B cell (primary cell): Measurements from ENCODE around the gene ZNF428. TPM values are rescaled to one million over a fixed set of nuclear protein-coding genes. Genes with fewer than 3 reads are reported as not detected.

Source experiments
- ATAC-seq: fragments of 200-7000 bp; cut with Tn5 transposase; one replicate; pipeline ENCODE4 v1.10.0; 2021; ENCODE audit warnings: low read depth, mild to moderate bottlenecking, moderate number of reproducible peaks, moderate library complexity
- CTCF ChIA-PET: fragments of 350-600 bp; sonication (Branson Sonifier 250); formaldehyde crosslinking; loops from one replicate; lab custom pipeline; 2021; ENCODE audit warnings: antibody characterized with exemption, inconsistent platforms; lab: Charles Lee
- POLR2A ChIA-PET: fragments of 350-600 bp; sonication (Branson Sonifier 250); formaldehyde crosslinking; loops from one replicate; lab custom pipeline; 2021; ENCODE audit warnings: antibody characterized with exemption; lab: Charles Lee
- DNase-seq: peaks from one replicate; pipeline ENCODE4 v3.0.0; 2013
- H2AFZ ChIP-seq: 2 replicates; pipeline ENCODE4 v1.6.1; 2012; ENCODE audit warnings: mild to moderate bottlenecking, low read depth, low read length; ENCODE audit not compliant: insufficient read depth, poor library complexity, severe bottlenecking
- H3K27ac ChIP-seq, 2 donors: 1 replicate in 1 of 2; 2 replicates in 1 of 2; pipeline ENCODE4 v1.5.1; 2012 to 2013; ENCODE audit warnings: low read length in 2 of 2, mild to moderate bottlenecking in 2 of 2, moderate library complexity in 1 of 2
- H3K27me3 ChIP-seq, 4 experiments: fragments of 200-600 bp in 1 of 4; sonication (generic) in 1 of 4; replicated peaks in 1 of 4; 1 replicate in 2 of 4; 2 replicates in 2 of 4; pipeline versions ENCODE4 v1.6.1 to v1.7.0; 2013 to 2016; ENCODE audit warnings: low read length in 3 of 4, mild to moderate bottlenecking in 2 of 4, mixed read lengths in 1 of 4, moderate library complexity in 1 of 4; ENCODE audit not compliant: insufficient read depth in 4 of 4, control insufficient read depth in 3 of 4; ENCODE audit errors: control extremely low read depth in 1 of 4
- H3K36me3 ChIP-seq, 2 experiments: replicated peaks in 1 of 2; 1 replicate in 1 of 2; 2 replicates in 1 of 2; pipeline versions ENCODE4 v1.6.1 to v1.7.1; 2013; ENCODE audit warnings: low read length in 1 of 2; ENCODE audit not compliant: insufficient read depth in 2 of 2, control insufficient read depth in 1 of 2; ENCODE audit errors: control extremely low read depth in 1 of 2, extremely low read depth in 1 of 2
- H3K4me1 ChIP-seq, 2 donors: fragments of 200-600 bp in 1 of 2; sonication (generic) in 1 of 2; 1 replicate in 1 of 2; 2 replicates in 1 of 2; pipeline versions ENCODE4 v1.5.1 to v1.6.1; 2013 to 2017; ENCODE audit warnings: low read length in 2 of 2; ENCODE audit not compliant: control insufficient read depth in 2 of 2, insufficient read depth in 2 of 2
- H3K4me2 ChIP-seq: replicated peaks from 2 replicates; pipeline ENCODE3; 2012; ENCODE audit warnings: mild to moderate bottlenecking, low read depth, low read length; ENCODE audit not compliant: poor library complexity, severe bottlenecking
- H3K4me3 ChIP-seq, 5 experiments: fragments of 200-600 bp in 1 of 5; sonication (generic) in 1 of 5; 1 replicate in 3 of 5; 2 replicates in 2 of 5; pipeline versions ENCODE4 v1.5.1 to v1.7.0; 2011 to 2016; ENCODE audit warnings: low read length in 4 of 5, mild to moderate bottlenecking in 4 of 5, low read depth in 2 of 5, control low read depth in 1 of 5, moderate library complexity in 1 of 5; ENCODE audit not compliant: insufficient read depth in 1 of 5; ENCODE audit errors: control extremely low read depth in 1 of 5, extremely low read depth in 1 of 5
- H3K79me2 ChIP-seq: fragments of 200-600 bp; sonication (generic); one replicate; pipeline ENCODE4 v1.6.0; 2016; ENCODE audit warnings: low read length; ENCODE audit not compliant: control insufficient read depth, insufficient read depth
- H3K9ac ChIP-seq: fragments of 200-600 bp; sonication (generic); 2 replicates; pipeline ENCODE4 v1.6.1; 2017; ENCODE audit warnings: mild to moderate bottlenecking, low read length, moderate library complexity
- H3K9me3 ChIP-seq, 3 donors: one replicate each; pipeline versions ENCODE4 v1.6.1 to v1.7.1; 2013; ENCODE audit warnings: low read length in 2 of 3; ENCODE audit not compliant: control insufficient read depth in 2 of 3, insufficient read depth in 1 of 3; ENCODE audit errors: control extremely low read depth in 1 of 3
- H4K20me1 ChIP-seq: 2 replicates; pipeline ENCODE4 v1.6.0; 2012; ENCODE audit warnings: mild to moderate bottlenecking, low read length; ENCODE audit not compliant: insufficient read depth, control insufficient read depth, poor library complexity, severe bottlenecking
- H3K27ac Mint-ChIP-seq: one replicate; pipeline ENCODE4 v1.8.0; 2021; ENCODE audit warnings: mixed read lengths
- H3K27me3 Mint-ChIP-seq: one replicate; pipeline ENCODE4 v1.8.0; 2021; ENCODE audit warnings: mixed read lengths
- H3K4me1 Mint-ChIP-seq: one replicate; pipeline ENCODE4 v1.8.0; 2021; ENCODE audit warnings: mixed read lengths
- H3K4me3 Mint-ChIP-seq: one replicate; pipeline ENCODE4 v1.8.0; 2021; ENCODE audit warnings: mixed read lengths
- H3K9me3 Mint-ChIP-seq: one replicate; pipeline ENCODE4 v1.8.0; 2022; ENCODE audit warnings: mixed read lengths; ENCODE audit not compliant: insufficient read depth
- EZH2 ChIP-seq: IDR thresholded peaks from 2 replicates; pipeline ENCODE4 v1.6.1; 2012; ENCODE audit warnings: borderline replicate concordance, low read depth, mild to moderate bottlenecking, moderate library complexity, low read length; ENCODE audit not compliant: insufficient read depth, poor library complexity, severe bottlenecking
- WGBS: methylation state at CpG from one replicate; pipeline ENCODE4 v1.1.5; 2013; ENCODE audit warnings: missing lambda C conversion rate; ENCODE audit not compliant: insufficient coverage; 5-methylcytosine and 5-hydroxymethylcytosine counted together
- intact Hi-C: fragments of 100-400 bp; cut with micrococcal nuclease; formaldehyde crosslinking; loops from one replicate; pipeline ENCODE4 v1.10.0; 2022
- polyA plus RNA-seq: library from polyadenylated mRNA; depleted of rRNA; stranded (reverse); fragments of >200 nt; gene quantifications from 2 replicates; pipeline ENCODE4 v1.2.3, GENCODE V29; 2012
- total RNA-seq, 2 donors: library from RNA; stranded (reverse); fragments of 120-200 nt in 1 of 2; gene quantifications; 1 replicate in 1 of 2; 2 replicates in 1 of 2; pipeline versions ENCODE4 v1.2.3 to v1.2.4, GENCODE V29; 2013 to 2022
- TF ChIP-seq, protein P1 (sequence below): fragments of 200-600 bp; IDR thresholded peaks from one replicate; pipeline ENCODE4 v1.8.0; 2022; ENCODE audit warnings: antibody characterized with exemption, mild to moderate bottlenecking

The ZNF428 gene
- total and polyA plus RNA-seq, 2 donors (not counting 1 experiment from before 2014, with no cell fraction given), result 16.9 to 19.7 TPM

DNA sequence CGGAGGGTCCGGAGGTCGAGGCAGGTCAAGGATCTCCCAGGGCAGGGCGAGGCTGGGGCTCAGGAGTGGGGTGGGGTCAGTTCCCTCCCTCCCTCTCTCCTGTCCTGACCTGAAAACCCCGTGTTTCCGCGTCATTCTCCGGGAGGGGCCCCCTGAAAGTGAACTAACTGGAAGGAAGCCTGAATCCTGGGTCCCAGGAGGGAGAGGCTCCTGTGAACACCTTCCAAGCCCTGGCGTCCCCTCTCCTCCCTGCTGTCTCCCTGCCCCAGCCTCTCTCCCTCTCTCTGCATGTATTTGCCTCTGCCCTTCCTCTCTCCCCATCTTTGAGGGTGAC lies 21.0 kb upstream of the ZNF428 start:
- H2AFZ ChIP-seq, result peak overlapping the region; percentile 97
- H3K27me3 Mint-ChIP-seq, result peaks cover 31% of the 10 kb centered on the region
- 8% methylated on average over 4 of the region's 9 CpGs for WGBS

GRCh38 chr19:43639519-43640423 lies 20.3 kb upstream of the ZNF428 start, which contains the start of gene CADM4:
Gene CADM4 (minus strand): TSS chr19:43639850. CDS start chr19:43639790, 60 bp downstream.
- H3K36me3 ChIP-seq, result no peaks in the 10 kb centered on the region
- peak within 1 kb of the TSS in 4 of 5 experiments; percentile 40 to 62 (median 56) for H3K4me3 ChIP-seq
- Mint-ChIP-seq H3K9me3 (no peaks in the 10 kb centered on the region), H3K4me1 (peaks cover 25% of the 10 kb centered on the region), H3K27me3 (peaks cover 35% of the 10 kb centered on the region), H3K4me3 (peak within 1 kb of the TSS; percentile 80), H3K27ac (peak within 1 kb of the TSS; percentile 16)
- H4K20me1 ChIP-seq, result no peaks in the 10 kb centered on the region
- CTCF ChIA-PET, result no interaction called here
- intact Hi-C loops, result loop anchor here (2.0 kb wide), 1 partner anchor 21 kb away; the partner anchor contains the start of gene ZNF428
- peaks cover 0 to 50% (median 18%) of the 10 kb centered on the region in 4 experiments for H3K27me3 ChIP-seq
- H3K9me3 ChIP-seq, result no peaks in the 10 kb centered on the region
- peak; percentile 87 for ATAC-seq
- H3K9ac ChIP-seq, result peak within 1 kb of the TSS; percentile 68
- 2% methylated on average over 83 of the region's 110 CpGs for WGBS
- H3K4me1 ChIP-seq, result peaks cover 20 to 26% of the 10 kb centered on the region in 2 donors
- peak within 1 kb of the TSS; percentile 97 for H2AFZ ChIP-seq
- H3K79me2 ChIP-seq, result no peaks in the 10 kb centered on the region
- TF ChIP-seq EZH2, result no peak
- TF ChIP-seq, protein P1, sequence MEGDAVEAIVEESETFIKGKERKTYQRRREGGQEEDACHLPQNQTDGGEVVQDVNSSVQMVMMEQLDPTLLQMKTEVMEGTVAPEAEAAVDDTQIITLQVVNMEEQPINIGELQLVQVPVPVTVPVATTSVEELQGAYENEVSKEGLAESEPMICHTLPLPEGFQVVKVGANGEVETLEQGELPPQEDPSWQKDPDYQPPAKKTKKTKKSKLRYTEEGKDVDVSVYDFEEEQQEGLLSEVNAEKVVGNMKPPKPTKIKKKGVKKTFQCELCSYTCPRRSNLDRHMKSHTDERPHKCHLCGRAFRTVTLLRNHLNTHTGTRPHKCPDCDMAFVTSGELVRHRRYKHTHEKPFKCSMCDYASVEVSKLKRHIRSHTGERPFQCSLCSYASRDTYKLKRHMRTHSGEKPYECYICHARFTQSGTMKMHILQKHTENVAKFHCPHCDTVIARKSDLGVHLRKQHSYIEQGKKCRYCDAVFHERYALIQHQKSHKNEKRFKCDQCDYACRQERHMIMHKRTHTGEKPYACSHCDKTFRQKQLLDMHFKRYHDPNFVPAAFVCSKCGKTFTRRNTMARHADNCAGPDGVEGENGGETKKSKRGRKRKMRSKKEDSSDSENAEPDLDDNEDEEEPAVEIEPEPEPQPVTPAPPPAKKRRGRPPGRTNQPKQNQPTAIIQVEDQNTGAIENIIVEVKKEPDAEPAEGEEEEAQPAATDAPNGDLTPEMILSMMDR, result no peak
- POLR2A ChIA-PET, result interaction anchor here (0.6 kb wide), 1 partner anchor 11 kb away, joined by 5 read pairs; no protein-coding TSS in a partner anchor
- DNase-seq, result peak; percentile 73
- no peak within 1 kb of the TSS for H3K27ac ChIP-seq
- H3K4me2 ChIP-seq, result peak within 1 kb of the TSS; percentile 97

More for the DNA sequence above, 21.0 kb upstream of the ZNF428 start:
- no peaks in the 10 kb centered on the region for H3K9me3 Mint-ChIP-seq
- DNase-seq, result no peak
- no peaks in the 10 kb centered on the region for H3K36me3 ChIP-seq
- H3K4me3 Mint-ChIP-seq, result peak overlapping the region; percentile 80
- peak overlapping the region; percentile 97 for H3K4me2 ChIP-seq
- POLR2A ChIA-PET, result no interaction called here
- intact Hi-C loops, result no loop called here
- no peaks in the 10 kb centered on the region for H3K9me3 ChIP-seq
- peaks cover 22% of the 10 kb centered on the region for H3K4me1 Mint-ChIP-seq
- H3K27ac ChIP-seq, result no peak overlapping the region
- TF ChIP-seq EZH2, result no peak
- no peaks in the 10 kb centered on the region for H4K20me1 ChIP-seq
- H3K79me2 ChIP-seq, result no peaks in the 10 kb centered on the region
- H3K27me3 ChIP-seq, result peaks cover 0 to 44% (median 18%) of the 10 kb centered on the region in 4 experiments
- H3K4me3 ChIP-seq, result peak overlapping the region in 4 of 5 experiments; percentile 40 to 62 (median 56)
- CTCF ChIA-PET, result interaction anchor here (1.3 kb wide), 1 partner anchor 13 kb away, joined by 4 read pairs; no protein-coding TSS in a partner anchor
- peaks cover 20% of the 10 kb centered on the region in 2 donors for H3K4me1 ChIP-seq
- H3K27ac Mint-ChIP-seq, result no peak overlapping the region
- peak overlapping the region; percentile 68 for H3K9ac ChIP-seq
- ATAC-seq, result no peak
